Measurements from ENCODE around the gene PLIN5.

Gene PLIN5

DNA sequence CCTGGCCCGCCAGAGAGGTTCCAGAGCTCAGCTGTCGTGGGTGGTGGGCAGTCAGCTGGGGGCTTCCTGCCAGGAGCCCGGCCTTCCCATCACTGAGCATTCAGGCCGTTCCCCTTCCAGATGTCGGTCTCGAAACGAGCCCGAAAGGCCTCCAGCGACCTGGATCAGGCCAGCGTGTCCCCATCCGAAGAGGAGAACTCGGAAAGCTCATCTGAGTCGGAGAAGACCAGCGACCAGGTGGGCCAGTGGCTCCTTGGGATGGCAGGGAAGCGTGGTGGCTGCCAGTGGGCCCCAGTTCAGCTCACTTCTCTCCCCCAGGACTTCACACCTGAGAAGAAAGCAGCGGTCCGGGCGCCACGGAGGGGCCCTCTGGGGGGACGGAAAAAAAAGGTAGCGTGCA, 43.6 kb downstream of the PLIN5 start:
- Histone ChIP-seq H3K79me2 (ENCODE audit: low read length) (no peaks in the 10 kb centered on the region), H3K27me3 (replicated peaks; ENCODE audit: insufficient read depth, low read length) (no peaks in the 10 kb centered on the region), H3K4me2 (ENCODE audit: low read depth, low read length) (no peak overlapping the region), H3K9ac (ENCODE audit: low read length) (no peak overlapping the region), H3K4me3 (ENCODE audit: low read length) (no peak overlapping the region), H3K4me1 (ENCODE audit: low read length) (no peaks in the 10 kb centered on the region), H3K27ac (ENCODE audit: low read length) (no peak overlapping the region), H2AFZ (ENCODE audit: low read length) (no peak overlapping the region), H4K20me1 (ENCODE audit: insufficient read depth, low read length) (no peaks in the 10 kb centered on the region), H3K9me2 (replicated peaks; ENCODE audit: insufficient read depth, low read length) (no peaks in the 10 kb centered on the region), H3K9me3 (replicated peaks; ENCODE audit: insufficient read depth, low read length) (no peaks in the 10 kb centered on the region), H3F3A (ENCODE audit: insufficient read depth, low read length) (no peaks in the 10 kb centered on the region), H3K36me3 (replicated peaks; ENCODE audit: insufficient read depth, low read length) (no peaks in the 10 kb centered on the region)
- no peak for TF ChIP-seq EZH2phosphoT487 (IDR thresholded peaks at IDR 0.05; ENCODE audit: low read length)
- no peak for TF ChIP-seq CTCF (IDR thresholded peaks at IDR 0.05; ENCODE audit: low read length)
- TF ChIP-seq EZH2 (optimal IDR thresholded peaks at IDR 0.05; ENCODE audit: low read depth, low read length): no peak
- DNase-seq: no peak

- no peak overlapping the region for H3K4me3 ChIP-seq (ENCODE audit: low read length)
- H3K4me1 ChIP-seq (ENCODE audit: low read length): no peaks in the 10 kb centered on the region
- no peaks in the 10 kb centered on the region for H3K27me3 ChIP-seq (replicated peaks; ENCODE audit: insufficient read depth, low read length)
- H3K9me2 ChIP-seq (replicated peaks; ENCODE audit: insufficient read depth, low read length): no peaks in the 10 kb centered on the region
- no peaks in the 10 kb centered on the region for H3K9me3 ChIP-seq (replicated peaks; ENCODE audit: insufficient read depth, low read length)
- no peak overlapping the region for H3K27ac ChIP-seq (ENCODE audit: low read length)
- H2AFZ ChIP-seq (ENCODE audit: low read length): no peak overlapping the region
- H3K9ac ChIP-seq (ENCODE audit: low read length): no peak overlapping the region
- H4K20me1 ChIP-seq (ENCODE audit: insufficient read depth, low read length): no peaks in the 10 kb centered on the region
- no peak for TF ChIP-seq EZH2 (optimal IDR thresholded peaks at IDR 0.05; ENCODE audit: low read depth, low read length)
- no peaks in the 10 kb centered on the region for H3K36me3 ChIP-seq (replicated peaks; ENCODE audit: insufficient read depth, low read length)
- no peak for DNase-seq
- no peaks in the 10 kb centered on the region for H3K79me2 ChIP-seq (ENCODE audit: low read length)
- H3K4me2 ChIP-seq (ENCODE audit: low read depth, low read length): no peak overlapping the region
- H3F3A ChIP-seq (ENCODE audit: insufficient read depth, low read length): no peaks in the 10 kb centered on the region
Measured at GRCh38 chr19:4488496-4488895, 46.5 kb downstream of the PLIN5 start.

DNA sequence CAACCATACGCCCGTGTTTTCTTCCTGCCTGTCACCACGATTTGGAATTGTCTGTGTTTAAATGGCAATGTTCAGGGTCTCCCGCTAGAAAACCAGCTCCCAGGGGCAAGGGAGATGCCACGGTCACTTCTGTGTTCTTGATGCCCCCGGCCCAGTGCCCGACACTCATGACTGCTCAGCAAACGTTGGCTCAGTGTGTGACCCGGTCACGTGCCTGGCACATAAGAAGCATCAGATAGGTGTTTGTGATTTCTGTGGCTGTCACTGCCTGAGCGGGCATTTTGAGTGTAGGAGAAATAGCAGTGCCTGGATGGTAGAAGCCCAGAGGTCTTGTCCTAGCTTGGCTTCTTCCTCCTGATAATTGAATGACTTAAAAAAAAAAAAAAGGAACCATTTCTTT, 47.5 kb downstream of the PLIN5 start:
- H3K4me3 ChIP-seq (ENCODE audit: low read length): no peak overlapping the region
- no peak for TF ChIP-seq CTCF (IDR thresholded peaks at IDR 0.05; ENCODE audit: low read length)
- no peak for TF ChIP-seq EZH2phosphoT487 (IDR thresholded peaks at IDR 0.05; ENCODE audit: low read length)
- TF ChIP-seq EZH2 (optimal IDR thresholded peaks at IDR 0.05; ENCODE audit: low read depth, low read length): no peak
- H3K27me3 ChIP-seq (replicated peaks; ENCODE audit: insufficient read depth, low read length): no peaks in the 10 kb centered on the region
- H3K4me1 ChIP-seq (ENCODE audit: low read length): no peaks in the 10 kb centered on the region
- no peaks in the 10 kb centered on the region for H3F3A ChIP-seq (ENCODE audit: insufficient read depth, low read length)
- H3K9me2 ChIP-seq (replicated peaks; ENCODE audit: insufficient read depth, low read length): no peaks in the 10 kb centered on the region
- no peaks in the 10 kb centered on the region for H3K79me2 ChIP-seq (ENCODE audit: low read length)
- no peak for DNase-seq
- no peak overlapping the region for H3K4me2 ChIP-seq (ENCODE audit: low read depth, low read length)
- no peaks in the 10 kb centered on the region for H3K36me3 ChIP-seq (replicated peaks; ENCODE audit: insufficient read depth, low read length)
- H3K27ac ChIP-seq (ENCODE audit: low read length): no peak overlapping the region
- no peak overlapping the region for H3K9ac ChIP-seq (ENCODE audit: low read length)
- no peak overlapping the region for H2AFZ ChIP-seq (ENCODE audit: low read length)
- H3K9me3 ChIP-seq (replicated peaks; ENCODE audit: insufficient read depth, low read length): no peaks in the 10 kb centered on the region
- H4K20me1 ChIP-seq (ENCODE audit: insufficient read depth, low read length): no peaks in the 10 kb centered on the region

DNA sequence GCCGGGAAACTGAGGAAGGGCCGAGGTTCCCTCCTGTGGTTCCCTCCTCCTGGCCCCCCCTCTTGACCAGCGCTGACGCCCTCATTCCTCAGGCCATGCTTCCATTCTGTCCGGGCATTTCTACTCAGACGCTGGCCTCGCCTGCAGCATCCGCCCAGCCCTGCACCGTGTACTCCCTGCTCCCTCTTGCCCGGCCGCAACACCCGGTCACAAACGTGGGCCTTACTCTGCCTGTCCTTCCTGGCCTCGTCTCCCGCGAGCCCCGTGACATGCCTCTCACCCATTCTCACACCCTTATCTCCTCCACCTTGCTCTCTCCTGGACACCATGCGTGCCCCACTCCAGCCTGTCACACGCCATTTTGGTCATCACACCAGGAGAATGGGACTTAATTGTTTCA, 51.6 kb downstream of the PLIN5 start:
- TF ChIP-seq EZH2 (optimal IDR thresholded peaks at IDR 0.05; ENCODE audit: low read depth, low read length): no peak
- H3K27ac ChIP-seq (ENCODE audit: low read length): no peak overlapping the region
- no peak overlapping the region for H3K4me3 ChIP-seq (ENCODE audit: low read length)
- H3K4me2 ChIP-seq (ENCODE audit: low read depth, low read length): no peak overlapping the region
- H3K9ac ChIP-seq (ENCODE audit: low read length): no peak overlapping the region
- H3K4me1 ChIP-seq (ENCODE audit: low read length): no peaks in the 10 kb centered on the region
- no peaks in the 10 kb centered on the region for H3K79me2 ChIP-seq (ENCODE audit: low read length)
- no peaks in the 10 kb centered on the region for H3K9me2 ChIP-seq (replicated peaks; ENCODE audit: insufficient read depth, low read length)
- H3F3A ChIP-seq (ENCODE audit: insufficient read depth, low read length): no peaks in the 10 kb centered on the region
- no peak for DNase-seq
- no peak overlapping the region for H2AFZ ChIP-seq (ENCODE audit: low read length)
- no peaks in the 10 kb centered on the region for H3K36me3 ChIP-seq (replicated peaks; ENCODE audit: insufficient read depth, low read length)
- no peaks in the 10 kb centered on the region for H3K9me3 ChIP-seq (replicated peaks; ENCODE audit: insufficient read depth, low read length)
- no peaks in the 10 kb centered on the region for H3K27me3 ChIP-seq (replicated peaks; ENCODE audit: insufficient read depth, low read length)
- no peaks in the 10 kb centered on the region for H4K20me1 ChIP-seq (ENCODE audit: insufficient read depth, low read length)
